K562 (cell line): ENCODE results near the gene PCP4L1. TPM values are rescaled to one million over a fixed set of nuclear protein-coding genes. Genes with fewer than 3 reads are reported as not detected.

Experiments used
- ATF6 ChIP-seq: sonication (generic); formaldehyde crosslinking; IDR thresholded peaks from 2 replicates; pipeline ENCODE4 v1.4.0; 2020; ENCODE audit warnings: mild to moderate bottlenecking, missing genetic modification reagents
- CHD4 ChIP-seq: fragments of 200-600 bp; sonication (generic); IDR thresholded peaks from 3 replicates; pipeline ENCODE4 v1.6.1; 2012; ENCODE audit warnings: low read depth, mild to moderate bottlenecking, mixed read lengths, low read length, inconsistent platforms; ENCODE audit not compliant: insufficient read depth, insufficient replicate concordance, poor library complexity, severe bottlenecking
- DPF2 ChIP-seq: fragments of 450-650 bp; IDR thresholded peaks from 2 replicates; pipeline ENCODE4 v1.6.1; 2016
- EGR1 ChIP-seq: fragments of 450-650 bp; conservative IDR thresholded peaks from 2 replicates; pipeline ENCODE4 v1.6.1; 2017; ENCODE audit warnings: mild to moderate bottlenecking
- ELF1 ChIP-seq: fragments of 200-800 bp; sonication (Bioruptor generic); IDR thresholded peaks from 2 replicates; pipeline ENCODE4 v1.6.1; 2016; ENCODE audit warnings: missing genetic modification characterization, missing compliant biosample characterization
- FOSL1 ChIP-seq: fragments of 200-800 bp; sonication (Bioruptor generic); conservative IDR thresholded peaks from 2 replicates; pipeline ENCODE4 v1.6.1; 2016; ENCODE audit warnings: missing genetic modification characterization, missing compliant biosample characterization
- GABPB1 ChIP-seq: sonication (generic); formaldehyde crosslinking; IDR thresholded peaks from 2 replicates; pipeline ENCODE4 v1.8.0; 2022; ENCODE audit warnings: mild to moderate bottlenecking, missing genetic modification reagents
- HDAC2 ChIP-seq: fragments of 450-650 bp; IDR thresholded peaks from 2 replicates; pipeline ENCODE4 v1.6.1; 2016; ENCODE audit warnings: mild to moderate bottlenecking
- HMG20B ChIP-seq: fragments of 250-450 bp; sonication (Bioruptor Pico); IDR thresholded peaks from 2 replicates; pipeline ENCODE4 v1.5.0; 2021; ENCODE audit warnings: mild to moderate bottlenecking
- JUNB ChIP-seq: fragments of 450-650 bp; formaldehyde crosslinking; conservative IDR thresholded peaks from 2 replicates; pipeline ENCODE4 v1.4.0; 2020; ENCODE audit warnings: mild to moderate bottlenecking
- KHSRP ChIP-seq: fragments of 450-650 bp; IDR thresholded peaks from 2 replicates; pipeline ENCODE4 v1.6.1; 2017
- MCM3 ChIP-seq: fragments of 450-650 bp; IDR thresholded peaks from 2 replicates; pipeline ENCODE4 v1.6.1; 2016
- MTA3 ChIP-seq: fragments of 450-650 bp; formaldehyde crosslinking; IDR thresholded peaks from 2 replicates; pipeline ENCODE4 v1.6.1; 2017; ENCODE audit warnings: mild to moderate bottlenecking, borderline replicate concordance
- MXI1 ChIP-seq: IDR thresholded peaks from 2 replicates; pipeline ENCODE4 v1.6.1; 2011; ENCODE audit warnings: low read depth, mild to moderate bottlenecking, improper control_type of control experiment, low read length
- NCOA6 ChIP-seq: fragments of 450-650 bp; IDR thresholded peaks from 2 replicates; pipeline ENCODE4 v1.6.1; 2017; ENCODE audit warnings: mild to moderate bottlenecking
- NFIX ChIP-seq: fragments of 250-450 bp; sonication (Bioruptor Pico); IDR thresholded peaks from 2 replicates; pipeline ENCODE4 v1.4.0; 2020; ENCODE audit warnings: low read depth, mild to moderate bottlenecking, moderate library complexity
- NFXL1 ChIP-seq: fragments of 450-650 bp; formaldehyde crosslinking; IDR thresholded peaks from 2 replicates; pipeline ENCODE4 v1.4.0; 2021; ENCODE audit warnings: mild to moderate bottlenecking
- PCBP2 ChIP-seq: fragments of 200-400 bp; formaldehyde crosslinking; IDR thresholded peaks from 2 replicates; pipeline ENCODE4 v1.6.1; 2018; ENCODE audit warnings: low read length, low read depth, mild to moderate bottlenecking, moderate library complexity; ENCODE audit not compliant: poor library complexity, severe bottlenecking
- POLR2A ChIP-seq: fragments of 450-650 bp; conservative IDR thresholded peaks from 2 replicates; pipeline ENCODE4 v1.6.1; 2016
- POU5F1 ChIP-seq: fragments of 150-350 bp; IDR thresholded peaks from 2 replicates; pipeline ENCODE4 v1.6.1; 2014; ENCODE audit warnings: borderline replicate concordance, low read length, low read depth, mild to moderate bottlenecking; ENCODE audit not compliant: partially characterized antibody
- RBFOX2 ChIP-seq: fragments of 200-400 bp; formaldehyde crosslinking; IDR thresholded peaks from 2 replicates; pipeline ENCODE4 v1.6.1; 2017; ENCODE audit warnings: low read depth, mild to moderate bottlenecking, low read length, moderate library complexity
- RBM15 ChIP-seq: fragments of 200-400 bp; formaldehyde crosslinking; IDR thresholded peaks from 2 replicates; pipeline ENCODE4 v1.6.1; 2018; ENCODE audit warnings: mild to moderate bottlenecking, low read length, moderate library complexity; ENCODE audit not compliant: insufficient read depth
- RBM34 ChIP-seq: fragments of 200-400 bp; formaldehyde crosslinking; IDR thresholded peaks from 2 replicates; pipeline ENCODE4 v1.6.1; 2018; ENCODE audit warnings: low read length, borderline replicate concordance; ENCODE audit not compliant: insufficient read depth
- TFAP4 ChIP-seq: sonication (generic); formaldehyde crosslinking; IDR thresholded peaks from 2 replicates; pipeline ENCODE4 v1.8.0; 2022; ENCODE audit warnings: missing genetic modification reagents, mild to moderate bottlenecking, moderate library complexity, borderline replicate concordance
- ZNF134 ChIP-seq: fragments of 250-450 bp; sonication (Bioruptor Pico); conservative IDR thresholded peaks from 2 replicates; pipeline ENCODE4 v1.4.0; 2020
- ZNF175 ChIP-seq: fragments of 200-800 bp; sonication (Bioruptor generic); IDR thresholded peaks from 2 replicates; pipeline ENCODE4 v1.6.1; 2016; ENCODE audit warnings: low read depth, mild to moderate bottlenecking, missing genetic modification characterization, missing compliant biosample characterization
- ZNF23 ChIP-seq: fragments of 250-450 bp; sonication (Bioruptor Pico); IDR thresholded peaks from 2 replicates; pipeline ENCODE4 v1.4.0; 2020; ENCODE audit warnings: mild to moderate bottlenecking
- ZNF274 ChIP-seq: IDR thresholded peaks from 2 replicates; pipeline ENCODE4 v1.6.1; 2011; ENCODE audit warnings: low read depth, mild to moderate bottlenecking, low read length, moderate library complexity, borderline replicate concordance
- ZNF707 ChIP-seq: fragments of 250-450 bp; sonication (Bioruptor Pico); conservative IDR thresholded peaks from 2 replicates; pipeline ENCODE4 v1.8.0; 2022; ENCODE audit warnings: inconsistent platforms, mild to moderate bottlenecking, moderate library complexity
- ZNF780A ChIP-seq: fragments of 250-450 bp; sonication (Bioruptor Pico); IDR thresholded peaks from 2 replicates; pipeline ENCODE4 v1.5.0; 2021; ENCODE audit warnings: mild to moderate bottlenecking
- polyA plus RNA-seq, 8 experiments: library from polyadenylated mRNA; depleted of rRNA in 4 of 8; stranded (reverse) in 5 of 8; unstranded in 3 of 8; fragments of >200 nt; fragmentation: Nextera tagmentation in 2 of 8; fragmentation: Illumina TruSeq in 1 of 8; extraction: Ambion mirVana in 2 of 8; extraction: Trizol in 1 of 8; gene quantifications; 2 replicates each; pipeline versions ENCODE4 v1.2.1 to v1.2.3, GENCODE V29; 2011 to 2014; ENCODE audit warnings: inconsistent platforms in 1 of 8, missing spikeins in 1 of 8
- total RNA-seq, 7 experiments: library from RNA; depleted of rRNA in 6 of 7; stranded (reverse); fragments of >200 nt in 6 of 7; fragmentation: Illumina TruSeq in 2 of 7; extraction: Trizol in 2 of 7; gene quantifications; 2 replicates each; pipeline versions ENCODE4 v1.2.1 to v1.2.3, GENCODE V29; 2011 to 2021; ENCODE audit warnings: low replicate concordance in 1 of 7

PCP4L1 gene
- total and polyA plus RNA-seq, 9 of the 15 experiments (the other 6 are each of a cell fraction or from before 2014, with no cell fraction given): not detected

GRCh38 chr1:161314201-161314981 is 55.8 kb downstream of the PCP4L1 start, which contains the start of gene SDHC (continued):
- TF ChIP-seq ZNF23 (CRISPR knock-in tag) (no peak), JUNB (CRISPR knock-in tag) (no peak), RBFOX2 (peak; percentile 99), PCBP2 (no peak), TFAP4 (CRISPR knock-in tag) (peak; percentile 84), ZNF707 (CRISPR knock-in tag) (no peak), MTA3 (0 out of 2 replicates have a peak, but pooled peaks have one; percentile 38), ELF1 (tag) (peak; percentile 55; the same call in 1 of the 2 replicates), ATF6 (CRISPR knock-in tag) (no peak), FOSL1 (tag) (0 out of 2 replicates have a peak, but pooled peaks have one; percentile 24), HDAC2 (peak; percentile 44; the same call in 1 of the 2 replicates), NCOA6 (no peak), ZNF780A (no peak), ZNF175 (CRISPR knock-in tag) (peak; percentile 59; the same call in 1 of the 2 replicates), DPF2 (no peak), EGR1 (peak; percentile 62), KHSRP (no peak), MCM3 (no peak), RBM15 (no peak), RBM34 (no peak), CHD4 (no peak), NFIX (CRISPR knock-in tag) (no peak), ZNF274 (no peak), MXI1 (peak; percentile 47; the same call in 1 of the 2 replicates), POU5F1 (no peak), NFXL1 (CRISPR knock-in tag) (no peak), HMG20B (CRISPR knock-in tag) (no peak), ZNF134 (CRISPR knock-in tag) (no peak), GABPB1 (peak; percentile 95), POLR2A (peak; percentile 97)
